Kidney (tissue), 14 donors: ENCODE results near the gene SCLT1. TPM values are rescaled to one million over a fixed set of nuclear protein-coding genes. Genes with fewer than 3 reads are reported as not detected.

Experiments
- DNase-seq, 5 donors: peaks; one replicate each; pipeline ENCODE4 v3.0.0-alpha.2; 2013 to 2020
- FAIRE-seq: peaks from 2 replicates; lab custom pipeline; 2012; peaks lifted over from hg19 to GRCh38; lab: Jason Lieb, UNC
- H3K27ac ChIP-seq, 2 donors: one replicate each; pipeline ENCODE4 v1.7.0; 2013; ENCODE audit warnings: low read depth in 2 of 2, low read length in 2 of 2, inconsistent platforms in 1 of 2
- H3K27me3 ChIP-seq: one replicate; pipeline ENCODE4 v1.7.1; 2013; ENCODE audit warnings: low read length, inconsistent platforms; ENCODE audit not compliant: control insufficient read depth, insufficient read depth
- H3K36me3 ChIP-seq, 3 donors: one replicate each; pipeline versions ENCODE4 v1.7.0 to v1.7.1; 2013; ENCODE audit warnings: low read length in 3 of 3, control low read depth in 1 of 3, inconsistent platforms in 1 of 3; ENCODE audit not compliant: insufficient read depth in 3 of 3, control insufficient read depth in 2 of 3
- H3K4me1 ChIP-seq, 3 donors: one replicate each; pipeline versions ENCODE4 v1.7.0 to v1.7.1; 2013; ENCODE audit warnings: low read length in 3 of 3, inconsistent platforms in 1 of 3, low read depth in 1 of 3; ENCODE audit not compliant: control insufficient read depth in 2 of 3, insufficient read depth in 2 of 3
- H3K4me3 ChIP-seq, 3 donors: one replicate each; pipeline versions ENCODE4 v1.7.0 to v1.8.1; 2013; ENCODE audit warnings: low read length in 3 of 3, control low read depth in 1 of 3, inconsistent platforms in 1 of 3
- H3K9ac ChIP-seq, 3 donors: one replicate each; pipeline versions ENCODE4 v1.7.0 to v1.7.1; 2013; ENCODE audit warnings: low read length in 3 of 3, control low read depth in 1 of 3, inconsistent platforms in 1 of 3
- H3K9me3 ChIP-seq, 3 donors: one replicate each; pipeline versions ENCODE4 v1.7.0 to v1.7.1; 2013; ENCODE audit warnings: low read length in 3 of 3, control low read depth in 1 of 3, inconsistent platforms in 1 of 3; ENCODE audit not compliant: control insufficient read depth in 2 of 3, insufficient read depth in 1 of 3
- CTCF ChIP-seq: IDR thresholded peaks from 3 replicates; pipeline ENCODE4 v1.5.1; 2012; ENCODE audit warnings: mild to moderate bottlenecking, moderate library complexity, borderline replicate concordance; ENCODE audit not compliant: insufficient read depth; ENCODE audit errors: extremely low read depth
- intact Hi-C: fragments of 100-400 bp; cut with DNase I; formaldehyde crosslinking; loops from one replicate; pipeline ENCODE4 v1.11.1; 2022
- polyA plus RNA-seq: library from polyadenylated mRNA; stranded (reverse); fragments of 350-450 nt; fragmentation: Illumina TruSeq; extraction: RNeasy Lipid Tissue Mini Kit (QIAGEN cat#74804); gene quantifications from one replicate; pipeline ENCODE4 v1.2.3, GENCODE V29; 2014; ENCODE audit warnings: low read depth, low replicate concordance; ENCODE audit not compliant: insufficient read depth
- total RNA-seq: library from RNA; stranded (reverse); fragmentation: NEBNext Ultra II Directional; extraction: Animal tissue kit (Norgen Biotek cat#: 25700); gene quantifications from one replicate; pipeline ENCODE4 v1.2.1, GENCODE V29; 2021
- donor health status: control.
- donor health status: control.
- donor health status: control.
- donor health status: control.
- donor health status: control.
- donor health status: DM: yes; HTN: yes; CAD: no.
- donor health status: Normal renal cell carcinoma (clear cell type).

Gene SCLT1
- total and polyA plus RNA-seq, 2 donors from 2014 or later = 3.0 to 16.0 TPM

- Histone ChIP-seq H3K4me1 (peaks cover 0 to 7% (median 6%) of the 10 kb centered on the region in 3 donors), H3K9me3 (peaks cover 0 to 2% (median 0%) of the 10 kb centered on the region in 3 donors), H3K9ac (no peak overlapping the region), H3K36me3 (peaks cover 22 to 78% (median 53%) of the 10 kb centered on the region in 3 donors), H3K4me3 (no peak overlapping the region), H3K27me3 (no peaks in the 10 kb centered on the region), H3K27ac (no peak overlapping the region)
- intact Hi-C loops = no loop called here
- no peak for FAIRE-seq
- TF ChIP-seq CTCF = no peak
- DNase-seq = peak in 1 of 5 donors; percentile 25
These were observed 237.7 kb downstream of the SCLT1 start for GRCh38 chr4:128855621-128856020.

- H3K4me3 ChIP-seq = no peak overlapping the region
- TF ChIP-seq CTCF = no peak
- no peak overlapping the region for H3K27ac ChIP-seq
- DNase-seq (no peak), FAIRE-seq (no peak)
- H3K36me3 ChIP-seq = peaks cover 24 to 70% (median 47%) of the 10 kb centered on the region in 3 donors
- intact Hi-C loops = no loop called here
- H3K9me3 ChIP-seq = peaks cover 0 to 2% (median 0%) of the 10 kb centered on the region in 3 donors
- no peak overlapping the region for H3K9ac ChIP-seq
- H3K27me3 ChIP-seq = no peaks in the 10 kb centered on the region
- peaks cover 0 to 5% (median 5%) of the 10 kb centered on the region in 3 donors for H3K4me1 ChIP-seq
These were observed 238.9 kb downstream of the SCLT1 start for GRCh38 chr4:128854433-128854832.

GRCh38 chr4:128853741-128854140 lies 239.6 kb downstream of the SCLT1 start:
- FAIRE-seq (no peak), DNase-seq (no peak)
- Histone ChIP-seq H3K4me3 (no peak overlapping the region), H3K4me1 (no peaks in the 10 kb centered on the region), H3K9ac (no peak overlapping the region), H3K27me3 (no peaks in the 10 kb centered on the region), H3K9me3 (no peaks in the 10 kb centered on the region), H3K36me3 (peaks cover 22 to 71% (median 48%) of the 10 kb centered on the region in 3 donors), H3K27ac (no peak overlapping the region)
- TF ChIP-seq CTCF = no peak
- intact Hi-C loops = no loop called here

GRCh38 chr4:128850252-128850651 lies 243.1 kb downstream of the SCLT1 start:
- no peak for DNase-seq
- H3K4me3 ChIP-seq = no peak overlapping the region
- H3K27ac ChIP-seq = no peak overlapping the region
- intact Hi-C loops = no loop called here
- no peak overlapping the region for H3K9ac ChIP-seq
- no peak for FAIRE-seq
- H3K4me1 ChIP-seq = peaks cover 0 to 6% (median 0%) of the 10 kb centered on the region in 3 donors
- no peak for TF ChIP-seq CTCF
- no peaks in the 10 kb centered on the region for H3K27me3 ChIP-seq
- H3K9me3 ChIP-seq = no peaks in the 10 kb centered on the region
- H3K36me3 ChIP-seq = peaks cover 11 to 66% (median 54%) of the 10 kb centered on the region in 3 donors
